Islet of Langerhans (tissue), 1 donor: ENCODE results near the gene TNNC2.
"Not testable (repeated sequence)": the region's sequence is repeated elsewhere in the genome, so short reads cannot be mapped to it uniquely, and the experiment has no call there.

Experiments
- FAIRE-seq: peaks from one replicate; lab custom pipeline; 2011; peaks lifted over from hg19 to GRCh38; lab: Jason Lieb, UNC

TNNC2 gene

GRCh38 chr20:45848421-45848820 is 21.3 kb upstream of the TNNC2 start:
- no peak for FAIRE-seq

- FAIRE-seq = no peak
Measured at GRCh38 chr20:45845452-45845851, 18.3 kb upstream of the TNNC2 start.

- FAIRE-seq = no peak
Measured at GRCh38 chr20:45843506-45843905, 16.4 kb upstream of the TNNC2 start.

GRCh38 chr20:45842169-45842812 is 15.2 kb upstream of the TNNC2 start:
- FAIRE-seq = no peak

GRCh38 chr20:45841407-45842129 is 14.5 kb upstream of the TNNC2 start:
- FAIRE-seq = no peak

GRCh38 chr20:45840700-45841198 is 13.6 kb upstream of the TNNC2 start:
- FAIRE-seq = no peak

- FAIRE-seq = no peak
Measured at GRCh38 chr20:45836841-45837240, 9.7 kb upstream of the TNNC2 start.

- FAIRE-seq = no peak
Measured at GRCh38 chr20:45835825-45836224, 8.7 kb upstream of the TNNC2 start.

GRCh38 chr20:45835329-45835765 is 8.2 kb upstream of the TNNC2 start:
- no peak for FAIRE-seq

GRCh38 chr20:45834797-45835161 is 7.7 kb upstream of the TNNC2 start:
- FAIRE-seq = no peak

- no peak for FAIRE-seq
Measured at GRCh38 chr20:45833883-45834796, 7.0 kb upstream of the TNNC2 start.

- no peak for FAIRE-seq
Measured at GRCh38 chr20:45833030-45833882, 6.1 kb upstream of the TNNC2 start, which contains the start of gene SNX21. SNX21 (plus strand) TSS chr20:45833799; CDS start chr20:45833920, 121 bp downstream.

GRCh38 chr20:45832619-45833018 is 5.5 kb upstream of the TNNC2 start:
- no peak for FAIRE-seq

GRCh38 chr20:45829673-45830106 is 2.6 kb upstream of the TNNC2 start:
- not testable (repeated sequence) for FAIRE-seq

GRCh38 chr20:45828589-45828988 is 1.5 kb upstream of the TNNC2 start:
- no peak for FAIRE-seq

GRCh38 chr20:45827712-45828111 is 600 bp upstream of the TNNC2 start:
- FAIRE-seq = no peak

GRCh38 chr20:45826381-45827019 is 612 bp downstream of the TNNC2 start:
- no peak for FAIRE-seq

GRCh38 chr20:45823949-45824835 is 2.9 kb downstream of the TNNC2 start:
- no peak for FAIRE-seq

GRCh38 chr20:45822857-45823256 is 4.3 kb downstream of the TNNC2 start:
- no peak for FAIRE-seq

- FAIRE-seq = no peak
Measured at GRCh38 chr20:45821947-45822346, 5.2 kb downstream of the TNNC2 start.
